Tibial nerve (tissue), 4 donors: Measurements from ENCODE around the gene FAM78A. TPM values are rescaled to one million over a fixed set of nuclear protein-coding genes. Genes with fewer than 3 reads are reported as not detected.
A peak's percentile ranks its signal among the peaks of the same experiment; 100 is the strongest.
"Not testable (repeated sequence)": the region's sequence is repeated elsewhere in the genome, so short reads cannot be mapped to it uniquely, and the experiment has no call there.

Experiments used
- DNase-seq, 2 donors: peaks; one replicate each; pipeline ENCODE4 v3.0.0-alpha.2; 2019; ENCODE audit warnings: low spot score in 2 of 2
- H3K27ac ChIP-seq, 4 donors: fragments of 200-600 bp; sonication (generic) in 3 of 4; one replicate each; pipeline ENCODE4 v1.5.1; 2017 to 2019; ENCODE audit warnings: mild to moderate bottlenecking in 1 of 4
- H3K27me3 ChIP-seq, 2 donors: fragments of 200-600 bp; sonication (generic) in 1 of 2; one replicate each; pipeline versions ENCODE4 v1.5.1 to v1.6.0; 2017 to 2019
- H3K36me3 ChIP-seq, 3 donors: fragments of 200-600 bp; sonication (generic); one replicate each; pipeline ENCODE4 v1.5.1; 2018 to 2019
- H3K4me1 ChIP-seq, 4 donors: fragments of 200-600 bp; sonication (generic) in 3 of 4; one replicate each; pipeline ENCODE4 v1.5.1; 2017 to 2019
- H3K4me3 ChIP-seq, 4 donors: fragments of 200-600 bp; sonication (generic) in 3 of 4; one replicate each; pipeline ENCODE4 v1.5.1; 2017 to 2019; ENCODE audit warnings: mild to moderate bottlenecking in 1 of 4, moderate library complexity in 1 of 4
- H3K9me3 ChIP-seq, 4 donors: fragments of 200-600 bp; sonication (generic) in 3 of 4; one replicate each; pipeline ENCODE4 v1.5.1; 2017 to 2019
- CTCF ChIP-seq, 5 experiments: fragments of 200-600 bp in 3 of 5; fragments of 450-650 bp in 2 of 5; sonication (generic) in 3 of 5; IDR thresholded peaks; one replicate each; pipeline ENCODE4 v1.5.1; 2016 to 2019; ENCODE audit warnings: antibody characterized with exemption in 5 of 5, mild to moderate bottlenecking in 3 of 5, moderate library complexity in 2 of 5
- EP300 ChIP-seq, 2 donors: sonication (generic); formaldehyde crosslinking; IDR thresholded peaks; one replicate each; pipeline ENCODE4 v1.6.1; 2017; ENCODE audit warnings: antibody characterized with exemption in 2 of 2, mild to moderate bottlenecking in 1 of 2
- POLR2A ChIP-seq, 2 donors: fragments of 450-650 bp; IDR thresholded peaks; one replicate each; pipeline ENCODE4 v1.6.1; 2017; ENCODE audit warnings: antibody characterized with exemption in 2 of 2, mild to moderate bottlenecking in 2 of 2, moderate library complexity in 2 of 2
- WGBS, 2 donors: methylation state at CpG; one replicate each; pipeline ENCODE4 v1.1.5; 2018; 5-methylcytosine and 5-hydroxymethylcytosine counted together
- total RNA-seq, 4 donors: library from RNA; depleted of rRNA; stranded (reverse); fragments of >200 nt; gene quantifications; one replicate each; pipeline ENCODE4 v1.1.0, GENCODE V29; 2016

FAM78A gene
- total RNA-seq, 4 donors from 2014 or later: 2.5 to 4.8 (median 4.2) TPM

- Histone ChIP-seq H3K9me3 (no peaks in the 10 kb centered on the region), H3K4me1 (peaks cover 0 to 20% (median 2%) of the 10 kb centered on the region in 4 donors), H3K36me3 (peaks cover 0 to 21% (median 0%) of the 10 kb centered on the region in 3 donors), H3K27ac (peak overlapping the region in 1 of 4 donors; percentile 11), H3K4me3 (no peak overlapping the region), H3K27me3 (no peaks in the 10 kb centered on the region)
- TF ChIP-seq EP300 (IDR thresholded peaks at IDR 0.05) (no peak), POLR2A (IDR thresholded peaks at IDR 0.05) (no peak), CTCF (IDR thresholded peaks at IDR 0.05) (no peak)
- 66 to 82% methylated on average over 8 to 11 of the region's 11 CpGs for WGBS, 2 donors
- DNase-seq: no peak
Observed at GRCh38 chr9:131264231-131264630, 12.1 kb downstream of the FAM78A start.

GRCh38 chr9:131263701-131264100 is 12.6 kb downstream of the FAM78A start:
- Histone ChIP-seq H3K9me3 (no peaks in the 10 kb centered on the region), H3K27ac (peak overlapping the region in 1 of 4 donors; percentile 11), H3K4me3 (no peak overlapping the region), H3K4me1 (peaks cover 0 to 19% (median 2%) of the 10 kb centered on the region in 4 donors), H3K27me3 (no peaks in the 10 kb centered on the region), H3K36me3 (peaks cover 0 to 23% (median 0%) of the 10 kb centered on the region in 3 donors)
- TF ChIP-seq CTCF (IDR thresholded peaks at IDR 0.05) (no peak), EP300 (IDR thresholded peaks at IDR 0.05) (no peak), POLR2A (IDR thresholded peaks at IDR 0.05) (no peak)
- 75 to 83% methylated on average over 6 of the region's 6 CpGs for WGBS, 2 donors
- no peak for DNase-seq

- 86 to 92% methylated on average over 5 of the region's 5 CpGs for WGBS, 2 donors
- not testable (repeated sequence) for DNase-seq, H3K9me3 ChIP-seq, H3K4me3 ChIP-seq, H3K27me3 ChIP-seq
- Histone ChIP-seq H3K27ac (peak overlapping the region in 1 of 4 donors; percentile 17), H3K36me3 (peaks cover 0 to 23% (median 0%) of the 10 kb centered on the region in 3 donors), H3K4me1 (peaks cover 0 to 20% (median 2%) of the 10 kb centered on the region in 4 donors)
Observed at GRCh38 chr9:131263033-131263343, 13.3 kb downstream of the FAM78A start.

GRCh38 chr9:131262327-131263032 is 13.8 kb downstream of the FAM78A start:
- Histone ChIP-seq H3K9me3 (no peaks in the 10 kb centered on the region), H3K4me3 (no peak overlapping the region), H3K4me1 (peaks cover 0 to 25% (median 2%) of the 10 kb centered on the region in 4 donors), H3K27ac (peak overlapping the region in 1 of 4 donors; percentile 17), H3K36me3 (peaks cover 0 to 23% (median 0%) of the 10 kb centered on the region in 3 donors), H3K27me3 (no peaks in the 10 kb centered on the region)
- TF ChIP-seq EP300 (IDR thresholded peaks at IDR 0.05) (no peak), POLR2A (IDR thresholded peaks at IDR 0.05) (no peak), CTCF (IDR thresholded peaks at IDR 0.05) (no peak)
- WGBS, 2 donors: 80% methylated on average over 13 of the region's 13 CpGs
- DNase-seq: no peak

- WGBS, 2 donors: 92 to 93% methylated on average over 19 to 26 of the region's 33 CpGs
- no peak for DNase-seq
- TF ChIP-seq POLR2A (IDR thresholded peaks at IDR 0.05): no peak
- no peak for TF ChIP-seq CTCF (IDR thresholded peaks at IDR 0.05)
- TF ChIP-seq EP300 (IDR thresholded peaks at IDR 0.05): no peak
Observed at GRCh38 chr9:131260751-131261452, 15.4 kb downstream of the FAM78A start.

More at GRCh38 chr9:131260751-131261452, 15.4 kb downstream of the FAM78A start:
- Histone ChIP-seq H3K9me3 (no peaks in the 10 kb centered on the region), H3K4me3 (no peak overlapping the region), H3K27ac (no peak overlapping the region), H3K36me3 (peaks cover 0 to 23% (median 0%) of the 10 kb centered on the region in 3 donors), H3K27me3 (no peaks in the 10 kb centered on the region), H3K4me1 (peaks cover 0 to 30% (median 8%) of the 10 kb centered on the region in 4 donors)
